GM21381 (cell line): ENCODE measurements around the gene HRAS.
A peak's percentile ranks its signal among the peaks of the same experiment; 100 is the strongest.

Experiments used
- ATAC-seq: cut with Tn5 transposase; IDR thresholded peaks from one replicate; pipeline ENCODE4 v1.9.1; 2021; ENCODE audit warnings: mild to moderate bottlenecking, moderate library complexity; ENCODE audit not compliant: unreplicated experiment

Gene HRAS

DNA sequence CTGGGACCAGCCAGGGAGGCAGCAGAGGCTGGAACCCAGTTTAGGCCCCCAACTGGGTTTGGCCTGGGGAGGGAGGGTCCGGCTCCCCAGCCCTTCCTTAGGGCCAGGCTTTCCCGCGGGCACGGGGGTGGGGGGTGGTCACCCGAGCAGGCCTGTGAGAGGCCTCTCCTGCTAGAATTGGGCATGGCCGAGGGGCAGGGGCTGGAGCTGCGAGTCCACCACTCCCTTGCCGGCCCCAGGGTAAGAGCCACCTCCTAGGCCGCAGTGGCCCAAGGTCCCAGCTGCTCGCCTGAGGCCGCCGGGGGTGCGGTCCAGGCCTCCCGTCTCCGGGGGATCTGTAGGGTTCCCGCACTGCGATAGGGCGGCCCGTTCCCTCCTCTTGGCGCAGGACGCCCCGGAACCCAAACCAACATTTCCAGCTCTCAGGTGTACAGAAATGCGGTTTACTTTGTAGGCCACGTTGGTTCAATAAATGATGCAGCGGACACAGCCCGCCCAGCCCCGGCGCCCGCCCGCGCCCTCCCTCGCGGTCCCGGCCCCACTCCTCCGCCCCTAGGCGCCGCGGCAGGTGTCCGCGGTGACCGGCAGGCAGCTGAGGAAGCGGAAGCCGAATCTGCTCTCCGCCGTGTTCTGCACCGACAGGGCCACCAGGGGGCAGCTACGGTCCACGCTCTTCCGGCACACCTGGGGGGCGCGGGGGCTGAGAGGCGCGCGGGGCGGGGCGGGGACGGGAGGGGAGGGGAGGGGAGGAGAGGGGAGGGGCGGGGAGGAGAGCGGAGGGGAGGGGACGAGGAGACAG, 19.3 kb upstream of the HRAS start:
- ATAC-seq = peak; percentile 56

DNA sequence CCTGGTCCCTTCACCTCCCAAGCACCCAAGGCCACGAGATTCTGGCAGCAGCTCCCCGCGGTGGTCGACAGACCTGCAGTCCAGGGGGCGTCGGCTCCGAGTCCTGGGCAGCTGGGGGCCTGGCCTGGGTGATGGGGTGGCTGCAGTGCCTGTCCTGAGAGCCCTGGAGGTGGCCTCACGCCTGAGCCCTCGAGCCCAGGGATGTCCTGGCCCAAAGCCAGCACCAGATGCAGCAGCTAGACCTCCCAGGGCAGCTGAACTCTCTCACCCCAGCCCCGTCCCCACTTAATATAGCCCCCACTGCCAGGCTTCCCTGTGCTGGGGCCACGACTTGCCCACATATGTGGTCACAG, 18.6 kb upstream of the HRAS start:
- ATAC-seq = no peak

DNA sequence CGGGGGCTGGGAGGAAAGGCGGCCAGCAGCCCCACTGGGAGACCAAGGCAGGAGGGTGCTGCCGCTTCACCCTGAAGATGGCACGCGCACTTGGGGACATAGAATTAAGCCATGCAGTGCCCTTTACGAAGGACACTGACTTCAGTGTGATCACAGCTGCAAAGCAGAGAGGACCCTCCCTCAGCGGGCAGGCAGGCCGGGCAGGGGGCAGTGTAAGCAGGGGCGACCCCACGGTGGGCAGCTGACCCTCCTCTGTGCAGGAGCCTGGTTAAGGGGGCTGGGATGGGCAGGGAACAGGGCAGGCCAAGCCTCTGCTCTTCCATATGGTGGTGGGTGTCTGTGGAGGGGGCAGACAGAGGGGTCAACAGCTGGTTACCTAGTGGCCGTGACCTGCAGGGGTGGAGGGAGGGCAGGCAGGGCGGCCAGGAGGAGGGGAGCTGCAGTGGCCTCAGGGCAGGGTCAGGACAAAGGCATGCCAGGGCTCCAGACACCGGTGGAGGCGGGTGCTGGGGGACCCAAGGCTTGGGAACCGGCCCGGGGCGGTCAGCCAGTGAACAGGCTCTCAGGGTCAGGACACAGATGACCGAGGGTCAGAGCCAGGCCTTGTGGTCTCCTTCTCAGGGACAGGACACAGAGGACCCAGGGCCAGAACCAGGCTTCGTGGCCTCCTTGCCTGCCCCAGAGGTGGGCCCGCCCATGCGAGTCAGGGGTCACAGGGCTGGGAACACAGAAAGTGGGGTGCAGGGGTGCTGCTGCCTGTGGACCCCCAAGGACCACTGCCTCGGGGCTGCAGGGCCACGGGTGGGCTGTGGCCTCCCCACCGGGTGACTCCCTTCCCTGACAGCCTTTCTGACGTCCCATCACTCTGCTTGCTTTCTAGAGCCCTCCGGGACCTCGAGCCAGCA, 18.0 kb upstream of the HRAS start:
- no peak for ATAC-seq

DNA sequence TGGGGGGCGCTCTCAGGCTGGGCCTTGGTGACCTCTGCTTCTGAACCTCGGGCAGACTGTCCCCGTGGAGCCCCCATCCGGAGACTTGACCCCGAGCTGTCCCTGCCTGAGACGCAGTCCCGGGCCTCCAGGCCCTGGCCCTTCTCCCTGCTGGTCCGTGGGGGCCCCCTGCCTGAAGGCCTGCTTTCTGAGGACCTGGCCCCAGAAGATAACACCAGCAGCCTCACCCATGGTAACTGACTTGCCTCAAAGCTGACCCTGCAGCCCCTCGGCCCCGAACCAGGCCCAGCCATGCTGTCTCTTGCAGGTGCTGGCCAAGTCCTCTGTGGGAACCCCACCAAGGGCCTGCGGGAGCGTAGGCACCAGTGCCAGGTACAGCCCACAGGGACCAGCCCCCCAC, 16.2 kb upstream of the HRAS start:
- ATAC-seq = no peak

DNA sequence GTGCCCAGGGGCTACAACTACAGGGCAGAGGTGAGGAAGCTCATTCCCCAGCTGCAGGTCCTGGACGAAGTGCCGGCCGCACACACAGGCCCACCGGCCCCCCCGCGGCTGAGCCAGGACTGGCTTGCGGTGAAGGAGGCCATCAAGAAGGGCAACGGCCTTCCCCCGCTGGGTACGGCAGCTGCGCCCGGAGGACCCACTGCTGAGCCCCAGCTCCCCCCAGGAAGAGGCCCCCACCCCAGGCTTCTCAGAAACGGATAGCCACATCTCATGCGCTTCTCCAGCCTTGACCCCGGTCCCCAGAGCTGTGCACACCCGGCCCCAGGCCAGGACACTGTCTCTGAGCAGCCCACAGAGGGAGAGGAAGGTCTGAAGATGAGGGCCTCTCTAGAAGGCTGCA, 15.8 kb upstream of the HRAS start:
- ATAC-seq = no peak

DNA sequence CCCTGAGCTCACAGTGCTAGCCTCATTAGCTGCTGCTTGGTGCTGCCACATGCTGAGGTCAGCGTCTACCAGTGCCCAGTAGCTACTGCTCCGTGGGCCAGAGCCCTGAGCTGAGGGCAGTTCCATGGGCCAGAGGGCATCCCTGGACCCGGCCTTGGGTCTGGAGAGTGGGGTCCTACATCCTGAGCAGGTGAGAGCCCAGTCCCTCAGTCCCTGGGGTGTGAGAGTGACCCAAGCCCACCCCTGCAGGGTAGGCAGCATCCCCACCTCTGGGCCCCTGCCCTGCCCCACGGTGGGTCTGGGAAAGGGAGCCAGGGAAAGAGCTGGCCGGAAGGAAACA, 15.3 kb upstream of the HRAS start:
- no peak for ATAC-seq

DNA sequence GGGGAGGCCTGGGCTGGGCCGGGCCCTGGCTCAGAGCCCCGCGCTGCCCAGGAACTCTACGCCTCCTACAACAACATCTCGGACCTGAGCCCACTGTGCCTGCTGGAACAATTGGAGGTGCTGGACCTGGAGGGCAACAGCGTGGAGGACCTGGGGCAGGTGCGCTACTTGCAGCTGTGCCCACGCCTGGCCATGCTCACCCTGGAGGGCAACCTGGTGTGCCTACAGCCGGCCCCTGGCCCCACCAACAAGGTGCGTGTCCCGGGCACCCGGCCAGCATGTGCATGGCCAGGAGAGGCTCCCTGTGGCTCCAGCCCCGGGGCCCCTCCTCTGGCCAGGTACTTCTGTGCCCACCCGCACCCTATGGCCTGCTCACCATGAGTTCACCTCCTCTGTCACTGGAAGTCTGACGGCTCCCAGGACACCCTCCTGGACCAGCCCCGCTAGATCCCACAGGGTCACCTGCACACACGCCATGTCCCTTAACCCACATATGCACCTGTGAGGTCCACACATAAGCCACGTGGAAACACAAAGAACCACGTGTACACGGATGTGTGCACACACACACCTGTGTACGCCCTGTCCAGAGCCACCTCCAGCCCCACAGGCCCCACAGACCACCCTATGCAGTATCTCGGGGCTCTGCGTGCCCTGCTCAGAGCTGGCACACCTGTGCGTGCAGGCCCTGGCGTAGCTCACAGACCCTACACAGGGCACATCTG, 14.8 kb upstream of the HRAS start:
- ATAC-seq = no peak

DNA sequence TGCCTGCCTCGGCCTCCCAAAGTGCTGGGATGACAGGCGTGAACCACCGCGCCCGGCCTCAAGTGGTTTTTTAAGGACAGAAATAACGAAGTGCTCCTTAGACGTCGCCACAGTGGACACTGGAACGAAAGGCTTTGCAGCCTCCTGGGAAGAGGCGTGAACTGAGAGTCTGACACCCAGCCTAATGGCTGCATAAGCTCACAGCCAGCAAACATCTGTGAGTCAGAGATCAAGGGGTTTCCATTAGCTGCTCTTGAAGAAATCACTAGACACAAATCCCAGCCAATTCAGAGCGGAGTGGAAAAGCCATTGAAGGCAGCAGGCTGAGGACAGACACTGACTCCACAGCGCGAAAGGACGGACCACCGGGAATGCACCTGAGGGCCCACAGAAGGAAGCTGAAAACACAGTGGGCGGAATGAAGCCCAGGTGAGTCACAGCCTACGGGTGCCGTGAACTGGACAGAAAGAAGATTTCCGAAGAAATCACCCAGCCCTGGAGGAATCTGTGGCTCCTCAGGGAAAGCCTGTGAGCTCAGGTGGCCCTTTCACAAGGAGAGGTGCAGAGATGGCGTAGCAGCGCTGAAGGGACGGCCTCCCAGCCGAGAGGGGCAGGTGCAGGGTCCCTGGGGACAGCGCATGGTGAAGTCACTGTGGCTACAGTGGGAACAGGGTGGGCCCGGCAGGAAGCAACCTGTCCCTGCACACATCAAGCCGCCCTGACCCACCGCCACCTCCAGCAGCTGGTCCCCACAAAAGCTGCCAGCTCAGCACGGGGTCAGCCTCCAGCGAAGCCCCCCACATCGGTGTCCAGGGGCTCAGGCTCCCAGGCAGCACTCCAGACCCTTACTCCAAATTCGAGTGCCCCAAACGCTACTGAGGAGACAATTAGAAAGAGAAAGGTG, 13.6 kb upstream of the HRAS start:
- ATAC-seq = no peak

DNA sequence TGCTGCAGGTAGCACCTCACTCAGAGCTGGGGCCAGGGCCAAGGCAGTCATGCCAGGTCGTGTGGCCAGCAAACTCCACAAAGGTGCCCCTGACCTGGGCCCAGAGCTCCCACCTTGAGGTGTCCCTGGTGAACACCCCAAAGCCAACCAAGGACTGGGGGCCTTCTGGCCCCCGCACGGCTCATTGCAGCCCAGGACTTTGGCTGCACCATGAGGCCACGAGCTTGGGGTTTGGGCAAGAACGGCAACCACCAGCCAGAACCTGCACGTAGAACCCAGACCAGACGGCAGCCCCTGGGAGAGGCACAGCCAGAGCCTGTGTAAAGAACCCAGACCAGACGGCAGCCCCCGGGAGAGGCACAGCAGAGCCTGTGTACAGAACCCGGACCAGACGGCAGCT, 9.8 kb upstream of the HRAS start:
- ATAC-seq = no peak

DNA sequence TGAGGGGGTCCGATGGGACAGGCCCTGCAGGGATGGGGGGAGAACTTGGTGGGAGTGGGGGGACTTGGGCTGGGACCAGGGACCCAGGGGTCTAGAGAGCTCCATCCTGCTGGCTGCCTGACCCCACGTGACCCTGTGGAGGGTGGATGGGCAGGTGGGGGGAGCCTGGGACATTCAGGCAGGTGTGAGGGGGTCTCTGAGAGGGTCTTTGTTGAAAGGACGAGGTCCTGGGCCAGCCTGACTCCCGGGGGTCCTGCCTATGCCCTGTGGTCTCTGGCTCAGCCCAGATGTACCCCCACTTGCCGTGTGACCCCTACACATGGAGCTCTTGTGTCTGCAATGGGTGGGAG, 9.4 kb upstream of the HRAS start:
- no peak for ATAC-seq

DNA sequence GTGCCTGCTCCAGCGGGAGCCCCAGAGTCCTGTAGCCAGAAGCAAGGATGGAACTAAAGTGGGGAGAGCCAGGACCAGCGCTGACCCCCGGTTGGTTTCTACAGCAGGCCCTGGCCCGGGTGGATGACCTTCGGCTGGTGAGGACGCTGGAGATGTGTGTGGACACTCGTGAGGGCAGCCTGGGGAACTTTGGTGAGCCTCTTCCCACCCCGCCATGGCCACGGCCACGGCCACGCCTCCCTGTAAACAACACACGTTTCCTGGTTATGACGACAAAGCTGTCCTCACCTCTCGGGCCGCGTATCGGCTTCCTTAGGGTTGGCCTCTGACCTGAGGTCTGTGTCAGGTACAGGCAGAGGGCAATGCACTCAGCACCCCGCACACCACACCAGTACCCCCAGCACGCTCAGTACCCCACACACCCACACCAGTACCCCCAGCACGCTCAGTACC, 6.1 kb upstream of the HRAS start:
- no peak for ATAC-seq

DNA sequence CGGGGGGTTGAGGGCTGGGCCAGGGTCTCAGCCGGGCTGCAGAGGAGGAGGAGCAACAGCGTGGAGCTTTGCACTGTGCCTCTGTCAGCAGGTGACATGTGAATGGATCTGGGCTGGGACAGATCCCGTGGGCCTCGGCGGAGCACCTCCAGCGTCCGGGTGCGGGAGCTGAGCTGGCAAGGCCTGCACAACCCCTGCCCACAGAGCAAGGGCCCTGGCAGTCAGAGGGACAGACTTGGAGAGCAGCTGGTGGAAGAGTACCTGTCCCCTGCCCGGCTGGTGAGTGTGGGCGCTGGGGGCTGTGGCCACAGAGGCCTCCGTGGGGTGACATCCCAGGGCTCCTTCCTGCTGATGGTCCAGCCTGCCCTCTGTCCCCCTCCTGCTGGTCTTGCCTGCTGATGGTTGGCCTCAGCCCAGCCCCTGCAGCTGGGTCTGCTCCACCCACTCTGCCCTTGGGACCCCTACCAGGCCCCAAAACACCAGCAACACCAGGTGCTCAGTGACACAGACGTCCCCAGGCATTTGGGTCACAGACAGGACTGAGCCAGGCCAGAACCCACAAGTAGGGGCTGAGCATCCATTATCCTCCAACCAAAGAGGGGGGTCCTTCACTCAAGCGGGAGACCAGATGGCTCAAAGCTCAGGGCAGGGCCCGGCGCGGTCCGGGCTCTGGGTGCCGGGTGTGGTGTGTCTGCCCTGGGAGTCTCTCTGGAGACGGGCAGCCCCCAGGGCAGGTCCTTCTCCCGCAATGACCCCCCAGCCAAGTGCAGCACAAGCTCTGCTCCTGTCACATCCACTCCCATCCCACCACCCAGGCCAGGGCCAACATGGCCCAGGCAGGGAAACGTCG, 5.4 kb upstream of the HRAS start:
- no peak for ATAC-seq

DNA sequence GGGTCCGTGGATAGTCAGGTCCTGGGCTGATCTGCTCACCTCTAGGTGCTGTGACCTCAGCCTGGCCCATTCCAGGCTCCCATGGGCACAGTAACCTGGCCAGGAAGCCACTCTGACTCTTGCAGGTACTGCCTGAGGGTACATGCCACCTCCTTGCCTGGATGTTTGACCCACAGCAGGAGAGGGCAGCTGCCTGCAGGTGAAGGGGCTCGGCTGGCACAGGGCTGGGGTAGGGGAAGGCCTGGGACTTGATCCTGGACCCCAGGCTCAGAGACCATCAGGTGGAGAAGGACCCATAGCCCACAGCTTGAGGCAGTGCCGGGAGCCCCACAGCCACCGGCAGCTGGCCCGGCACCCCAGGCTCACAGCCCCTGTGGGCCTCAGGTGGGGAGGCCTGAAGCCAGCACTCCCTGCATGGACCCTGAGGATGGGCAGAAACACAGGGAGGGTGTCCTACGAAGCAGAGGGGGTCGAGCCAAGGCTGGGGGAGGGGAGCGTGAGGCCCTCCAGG, 4.7 kb upstream of the HRAS start:
- ATAC-seq = no peak

DNA sequence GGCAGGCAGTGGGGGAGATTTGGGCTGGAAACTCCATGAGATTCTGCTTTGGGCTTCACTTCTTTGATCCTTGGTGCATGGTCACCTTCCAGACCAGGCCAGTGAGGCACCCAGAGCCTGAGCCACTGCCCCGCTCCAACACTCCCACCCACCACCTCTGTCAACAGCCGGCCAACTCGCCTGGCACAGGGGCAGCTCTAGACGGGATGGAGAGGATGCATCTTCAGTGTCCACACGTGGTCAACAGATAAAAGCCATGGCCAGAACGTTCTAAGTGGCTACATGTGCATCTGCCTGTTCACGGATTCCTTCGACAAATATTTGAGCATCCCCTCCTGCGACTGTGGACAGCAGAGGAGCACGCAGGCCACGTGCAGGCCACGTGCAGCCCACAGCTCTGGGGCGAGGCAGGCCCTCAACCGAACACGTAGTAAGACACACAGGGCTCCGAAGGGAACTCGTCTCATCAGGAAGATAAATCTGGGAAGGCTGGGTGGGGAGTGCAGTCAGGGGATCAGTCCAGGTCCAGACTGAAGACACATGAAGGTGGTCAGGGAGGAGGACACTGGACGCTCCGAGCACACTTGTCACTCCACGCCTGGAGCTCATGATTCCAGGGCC, 3.2 kb upstream of the HRAS start:
- ATAC-seq = no peak

DNA sequence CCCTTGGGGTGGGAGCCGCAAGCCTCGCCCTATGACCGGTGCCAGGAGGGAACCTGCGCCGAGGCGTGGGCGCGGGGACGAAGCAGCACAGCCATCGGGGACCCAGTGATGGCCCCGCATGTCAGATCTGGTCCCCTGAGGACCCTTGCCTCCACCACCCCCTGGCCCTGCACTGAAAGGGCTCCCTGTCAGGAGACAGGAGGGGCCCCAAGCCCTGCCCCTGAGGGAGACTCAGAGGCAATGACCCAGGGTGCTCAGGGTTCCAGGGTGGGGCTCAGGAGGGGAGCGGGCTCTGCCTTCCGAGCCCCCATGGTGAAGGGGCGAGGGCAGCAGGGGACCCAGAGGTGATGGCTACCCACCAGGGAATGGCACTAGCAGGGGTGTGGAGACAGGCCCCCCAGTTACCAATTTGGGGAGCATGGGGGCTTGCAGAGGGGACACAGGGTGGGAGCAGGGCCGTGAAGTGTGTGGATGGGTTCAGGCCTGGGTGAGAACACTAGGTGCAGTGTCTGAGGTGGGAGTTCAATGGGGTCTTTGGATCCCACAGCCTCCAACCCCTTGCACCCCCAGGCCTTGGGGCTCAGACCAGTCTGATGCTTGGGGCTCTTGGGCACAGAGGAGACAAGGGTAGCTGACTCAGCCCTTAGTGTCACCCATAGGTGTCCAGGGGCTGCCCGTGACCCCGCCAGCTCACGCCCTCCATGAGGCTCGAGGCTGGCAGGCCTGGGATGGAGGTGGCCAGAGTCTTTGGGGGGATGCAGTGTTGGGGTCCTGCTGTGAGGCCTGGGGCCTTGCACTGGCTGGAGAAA, 2.5 kb upstream of the HRAS start:
- no peak for ATAC-seq

DNA sequence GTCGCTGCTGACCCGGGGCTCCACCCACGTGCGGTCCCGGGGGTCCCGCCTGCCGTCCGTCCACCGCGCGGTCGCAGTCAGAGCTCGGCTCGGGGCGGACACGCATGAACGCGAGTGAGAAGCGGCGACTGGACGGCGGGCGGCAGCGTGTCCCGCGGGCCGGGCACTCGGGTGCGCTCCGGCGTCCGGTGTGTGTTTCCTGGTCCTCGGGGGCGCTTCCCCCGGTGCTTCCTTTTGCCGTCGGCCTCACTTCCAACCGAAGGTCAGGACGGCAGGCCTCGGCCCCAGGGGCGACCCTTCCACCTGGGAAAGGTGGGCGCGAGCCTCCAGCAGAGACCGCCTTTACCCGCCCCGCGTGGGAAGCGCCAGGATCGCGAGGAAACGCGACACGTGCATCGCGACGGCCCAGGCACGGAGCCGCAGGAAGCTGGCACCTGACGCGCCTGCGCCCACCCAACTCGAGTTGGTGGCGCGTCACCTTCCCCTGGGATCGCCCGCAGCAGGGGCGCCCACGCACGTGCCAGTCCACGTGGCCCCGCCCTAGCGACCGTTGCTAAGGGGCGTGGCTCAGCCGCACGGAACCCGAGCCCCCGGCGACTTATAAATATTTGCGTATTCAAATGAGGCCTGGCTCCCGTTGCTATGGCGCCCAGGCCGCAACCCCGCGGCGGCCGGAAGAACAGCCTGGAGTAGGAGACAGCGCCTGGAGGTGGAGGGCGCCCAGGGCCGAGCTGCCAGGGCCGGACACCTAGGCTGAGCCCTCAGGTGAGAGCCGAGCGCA, 1.7 kb upstream of the HRAS start, which contains the start of gene LRRC56:
TSS of gene LRRC56 (plus strand) at position 687 of the 781 bp plus-strand sequence. CDS start 3,158 bp downstream, outside the sequence.
- ATAC-seq = peak; percentile 47

DNA sequence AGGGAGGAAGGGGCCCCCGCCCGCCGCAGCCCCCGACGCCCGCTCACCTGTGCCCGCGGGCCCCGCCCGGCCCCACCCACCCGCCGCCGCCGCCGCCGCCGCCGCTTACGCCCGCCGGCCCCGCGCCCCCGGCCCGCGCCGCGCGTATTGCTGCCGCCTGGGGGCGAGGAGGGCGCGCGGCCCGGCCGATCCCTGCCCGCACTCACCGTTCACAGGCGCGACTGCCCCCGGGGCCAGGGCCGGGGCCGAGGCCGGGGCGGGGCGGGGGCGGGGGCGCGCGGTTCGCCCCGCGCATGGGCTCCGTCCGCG, 212 bp downstream of the HRAS start:
- ATAC-seq = no peak
